K562 (cell line): ENCODE results near the gene CERCAM. TPM values are rescaled to one million over a fixed set of nuclear protein-coding genes. Genes with fewer than 3 reads are reported as not detected.

Source experiments
- ATAC-seq: fragments of 200-7000 bp; cut with Tn5 transposase; 3 replicates; pipeline ENCODE4 v1.9.1; 2020; ENCODE audit warnings: moderate library complexity
- BruUV-seq: library from RNA; stranded (reverse); fragments of 400-500 nt; replicated peaks from 2 replicates; lab custom pipeline; 2021; lab: Mats Ljungman, UMichigan
- CTCF ChIA-PET: fragments of 300-600 bp; formaldehyde crosslinking; extraction: SDS; loops from one replicate; lab custom pipeline; 2021; ENCODE audit warnings: low intra/inter-chr PET ratio; lab: Yijun Ruan, JAX
- POLR2A ChIA-PET: fragments of 300-600, 350-650 bp; sonication (Branson Sonifier 250); formaldehyde crosslinking; extraction: SDS; loops from one replicate; lab custom pipeline; 2021; ENCODE audit warnings: antibody characterized with exemption, inconsistent platforms; lab: Yijun Ruan, JAX
- DNase-seq, 4 experiments: peaks; one replicate each; pipeline versions ENCODE4 v3.0.0 to v3.0.0-alpha.2; 2011 to 2018; ENCODE audit warnings: low spot score in 3 of 4, mixed read lengths in 3 of 4; ENCODE audit errors: extremely low read depth in 1 of 4
- FAIRE-seq: peaks from 2 replicates; lab custom pipeline; 2011; peaks lifted over from hg19 to GRCh38; lab: Jason Lieb, UNC
- H2AFZ ChIP-seq: 2 replicates; pipeline ENCODE4 v1.6.0; 2011; ENCODE audit warnings: low read depth, low read length, control low read depth, inconsistent platforms
- H3K27ac ChIP-seq: fragments of 200-600 bp; 3 replicates; pipeline ENCODE4 v1.8.0; 2011; ENCODE audit warnings: low read depth, mild to moderate bottlenecking, control low read depth, inconsistent platforms, low read length, moderate library complexity, mixed read lengths; ENCODE audit errors: extremely low read depth
- H3K27me3 ChIP-seq, 2 experiments: fragments of 300-600 bp in 1 of 2; 2 replicates in 1 of 2; 3 replicates in 1 of 2; pipeline versions ENCODE4 v1.6.0 to v1.8.0; 2011; ENCODE audit warnings: inconsistent platforms in 2 of 2, low read length in 2 of 2, mild to moderate bottlenecking in 1 of 2, mixed read lengths in 1 of 2, moderate library complexity in 1 of 2; ENCODE audit not compliant: control insufficient read depth in 2 of 2, insufficient read depth in 2 of 2
- H3K36me3 ChIP-seq: fragments of 300-600 bp; 3 replicates; pipeline ENCODE4 v1.8.0; 2011; ENCODE audit warnings: mild to moderate bottlenecking, low read length, inconsistent platforms; ENCODE audit not compliant: control insufficient read depth, insufficient read depth
- H3K4me1 ChIP-seq, 2 experiments: fragments of 200-600 bp in 1 of 2; replicated peaks in 1 of 2; 2 replicates in 1 of 2; 3 replicates in 1 of 2; pipeline versions ENCODE4 v1.5.1 to v1.8.0; 2011; ENCODE audit warnings: inconsistent platforms in 2 of 2, low read length in 2 of 2, mild to moderate bottlenecking in 1 of 2, mixed read lengths in 1 of 2, moderate library complexity in 1 of 2; ENCODE audit not compliant: control insufficient read depth in 2 of 2, insufficient read depth in 2 of 2
- H3K4me2 ChIP-seq: 2 replicates; pipeline ENCODE4 v1.6.1; 2011; ENCODE audit warnings: low read length, control low read depth, inconsistent platforms, mixed read lengths; ENCODE audit not compliant: insufficient read depth
- H3K4me3 ChIP-seq: fragments of 200-600 bp; sonication (generic), shearing (Covaris generic); 2 replicates; pipeline ENCODE4 v1.5.1; 2016; ENCODE audit warnings: control low read depth, inconsistent platforms
- H3K79me2 ChIP-seq: fragments of 200-600 bp; 3 replicates; pipeline ENCODE4 v1.8.0; 2011; ENCODE audit warnings: low read length, inconsistent platforms; ENCODE audit not compliant: control insufficient read depth, insufficient read depth
- H3K9ac ChIP-seq, 2 experiments: 2 replicates each; pipeline versions ENCODE4 v1.6.0 to v1.6.1; 2011; ENCODE audit warnings: low read depth in 2 of 2, low read length in 2 of 2, control low read depth in 1 of 2, inconsistent platforms in 1 of 2, mild to moderate bottlenecking in 1 of 2, mixed read lengths in 1 of 2; ENCODE audit not compliant: insufficient read depth in 1 of 2
- H3K9me1 ChIP-seq: one replicate; pipeline ENCODE4 v1.6.0; 2011; ENCODE audit warnings: inconsistent platforms, mild to moderate bottlenecking, low read length, moderate library complexity; ENCODE audit not compliant: control insufficient read depth, insufficient read depth
- H3K9me3 ChIP-seq: replicated peaks from 2 replicates; pipeline ENCODE4 v1.5.1; 2011; ENCODE audit warnings: low read depth, low read length, inconsistent platforms; ENCODE audit not compliant: control insufficient read depth, insufficient read depth
- H4K20me1 ChIP-seq: replicated peaks from 2 replicates; pipeline ENCODE4 v1.6.1; 2011; ENCODE audit warnings: low read length, inconsistent platforms, mixed read lengths; ENCODE audit not compliant: control insufficient read depth, insufficient read depth
- ETS2 ChIP-seq: IDR thresholded peaks from 2 replicates; pipeline ENCODE4 v1.6.1; 2016; ENCODE audit warnings: borderline replicate concordance, missing genetic modification characterization, mild to moderate bottlenecking, moderate library complexity, missing compliant biosample characterization; ENCODE audit not compliant: poor library complexity, severe bottlenecking
- ETV6 ChIP-seq, 3 experiments: fragments of 150-350 bp in 1 of 3; sonication (generic) in 1 of 3; formaldehyde crosslinking in 1 of 3; IDR thresholded peaks; 2 replicates each; pipeline versions ENCODE4 v1.6.1 to v1.8.0; 2014 to 2022; ENCODE audit warnings: borderline replicate concordance in 2 of 3, low read depth in 2 of 3, antibody characterized with exemption in 1 of 3, low read length in 1 of 3, mild to moderate bottlenecking in 1 of 3, missing genetic modification reagents in 1 of 3
- GTF2F1 ChIP-seq: IDR thresholded peaks from 2 replicates; pipeline ENCODE4 v1.6.1; 2011; ENCODE audit warnings: low read depth, low read length, improper control_type of control experiment
- MYNN ChIP-seq, 2 experiments: sonication (generic); formaldehyde crosslinking in 1 of 2; IDR thresholded peaks; 2 replicates each; pipeline versions ENCODE4 v1.5.0 to v1.6.1; 2016 to 2020; ENCODE audit warnings: antibody characterized with exemption in 1 of 2, missing genetic modification reagents in 1 of 2
- POLR2G ChIP-seq: fragments of 200-400 bp; formaldehyde crosslinking; IDR thresholded peaks from 2 replicates; pipeline ENCODE4 v1.6.1; 2017; ENCODE audit warnings: low read depth, mild to moderate bottlenecking, antibody characterized with exemption, low read length, moderate library complexity
- RBM39 ChIP-seq: fragments of 200-400 bp; formaldehyde crosslinking; optimal IDR thresholded peaks from 2 replicates; pipeline ENCODE3; 2018; ENCODE audit warnings: low read depth, low read length
- ZBTB33 ChIP-seq: sonication (generic); formaldehyde crosslinking; IDR thresholded peaks from 2 replicates; pipeline ENCODE4 v1.8.1; 2023; ENCODE audit warnings: mild to moderate bottlenecking, missing genetic modification reagents
- WGBS: fragments of 100-300 bp; shearing (Covaris generic); methylation state at CpG from one replicate; pipeline ENCODE4 v1.1.6; 2016; ENCODE audit warnings: low coverage, mixed read lengths; ENCODE audit not compliant: insufficient coverage; ENCODE audit errors: missing lambda C conversion rate; 5-methylcytosine and 5-hydroxymethylcytosine counted together
- in situ Hi-C: fragments of 300-500 bp; cut with MboI; formaldehyde crosslinking; loops from 4 replicates; pipeline ENCODE4 v1.15.0; 2018; ENCODE audit warnings: inconsistent platforms, mixed read lengths
- intact Hi-C: fragments of 100-400 bp; cut with micrococcal nuclease; formaldehyde crosslinking; loops from 2 replicates; pipeline ENCODE4 v1.14.2; 2022
- polyA plus RNA-seq, 8 experiments: library from polyadenylated mRNA; depleted of rRNA in 4 of 8; stranded (reverse) in 5 of 8; unstranded in 3 of 8; fragments of >200 nt; fragmentation: Nextera tagmentation in 2 of 8; fragmentation: Illumina TruSeq in 1 of 8; extraction: Ambion mirVana in 2 of 8; extraction: Trizol in 1 of 8; gene quantifications; 2 replicates each; pipeline versions ENCODE4 v1.2.1 to v1.2.3, GENCODE V29; 2011 to 2014; ENCODE audit warnings: inconsistent platforms in 1 of 8, missing spikeins in 1 of 8
- total RNA-seq, 7 experiments: library from RNA; depleted of rRNA in 6 of 7; stranded (reverse); fragments of >200 nt in 6 of 7; fragmentation: Illumina TruSeq in 2 of 7; extraction: Trizol in 2 of 7; gene quantifications; 2 replicates each; pipeline versions ENCODE4 v1.2.1 to v1.2.3, GENCODE V29; 2011 to 2021; ENCODE audit warnings: low replicate concordance in 1 of 7

CERCAM gene
- total and polyA plus RNA-seq, 9 of the 15 experiments (the other 6 are each of a cell fraction or from before 2014, with no cell fraction given) = 0.75 to 24.0 (median 18.0) TPM

GRCh38 chr9:128392302-128393144 is 28.1 kb upstream of the CERCAM start:
- no peaks in the 10 kb centered on the region for H4K20me1 ChIP-seq
- ChIA-PET POLR2A (no interaction called here), CTCF (no interaction called here)
- no peak for ATAC-seq
- peaks cover 46% of the 10 kb centered on the region; the same call in 2 of the 3 replicates for H3K36me3 ChIP-seq
- H3K79me2 ChIP-seq = no peaks in the 10 kb centered on the region
- peaks cover 8 to 11% of the 10 kb centered on the region in 2 experiments for H3K27me3 ChIP-seq
- TF ChIP-seq ETV6 (IDR thresholded peaks at IDR 0.05; ENCODE audit: borderline replicate concordance in 1 of 2, low read depth in 2 of 2, low read length in 1 of 2) = no peak
- TF ChIP-seq ETV6 (CRISPR knock-in tag; IDR thresholded peaks at IDR 0.05; ENCODE audit: borderline replicate concordance) = no peak
- TF ChIP-seq GTF2F1 = no peak
- TF ChIP-seq RBM39 = no peak
- peak; percentile 17; the same call in 1 of the 2 replicates for TF ChIP-seq POLR2G
- TF ChIP-seq ETS2 (tag) = no peak
- TF ChIP-seq ZBTB33 (CRISPR knock-in tag) = peak; percentile 12; the same call in 1 of the 2 replicates
- TF ChIP-seq MYNN (IDR thresholded peaks at IDR 0.05) = no peak
- no peak for TF ChIP-seq MYNN (CRISPR knock-in tag; IDR thresholded peaks at IDR 0.05)
- no peaks in the 10 kb centered on the region for H3K9me3 ChIP-seq
- FAIRE-seq = no peak
- intact Hi-C loops (no loop called here), in situ Hi-C loops (no loop called here)
- no TSS peak for BruUV-seq
- H2AFZ ChIP-seq = no peak overlapping the region
- no peak overlapping the region for H3K4me2 ChIP-seq
- 98% methylated on average over 16 of the region's 88 CpGs for WGBS
- peaks cover 0 to 14% of the 10 kb centered on the region in 2 experiments; a peak in 3 of 5 replicates for H3K4me1 ChIP-seq
- no peaks in the 10 kb centered on the region for H3K9me1 ChIP-seq
- H3K4me3 ChIP-seq = no peak overlapping the region
- H3K9ac ChIP-seq = no peak overlapping the region
- H3K27ac ChIP-seq = no peak overlapping the region
- no peak for DNase-seq
